D721Med (cell line): Measurements from ENCODE around the gene PDE1C.

ENCODE experiments used
- DNase-seq: peaks from one replicate; pipeline ENCODE4 v3.0.0; 2011; ENCODE audit warnings: low spot score; ENCODE audit not compliant: insufficient read length
- FAIRE-seq: peaks from 2 replicates; lab custom pipeline; 2011; peaks lifted over from hg19 to GRCh38; lab: Jason Lieb, UNC
- TF ChIP-seq, protein P1 (sequence below): IDR thresholded peaks from 2 replicates; pipeline ENCODE4 v1.5.1; 2012; ENCODE audit warnings: mild to moderate bottlenecking, control low read depth; ENCODE audit not compliant: insufficient read depth; ENCODE audit errors: missing control alignments

Gene PDE1C

DNA sequence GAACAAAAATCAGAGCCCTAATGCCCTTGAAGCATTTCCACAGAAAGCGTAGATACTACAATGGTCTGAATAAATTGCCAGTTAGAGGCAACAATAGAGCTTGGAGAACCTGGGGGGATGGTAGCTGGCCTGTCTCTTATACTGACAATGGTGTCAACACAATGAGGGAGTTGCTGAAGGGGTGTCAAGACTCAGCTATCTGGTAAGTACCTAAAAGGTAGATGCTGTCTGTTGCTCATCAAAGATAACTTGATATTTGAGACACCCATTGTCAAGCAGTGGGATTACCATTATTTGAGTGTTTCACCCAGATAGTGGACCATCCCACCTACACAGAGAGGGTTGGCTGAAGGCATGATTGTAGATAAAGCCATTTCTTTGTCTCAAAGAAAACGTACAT is 72.8 kb downstream of the PDE1C start:
- TF ChIP-seq, protein P1, sequence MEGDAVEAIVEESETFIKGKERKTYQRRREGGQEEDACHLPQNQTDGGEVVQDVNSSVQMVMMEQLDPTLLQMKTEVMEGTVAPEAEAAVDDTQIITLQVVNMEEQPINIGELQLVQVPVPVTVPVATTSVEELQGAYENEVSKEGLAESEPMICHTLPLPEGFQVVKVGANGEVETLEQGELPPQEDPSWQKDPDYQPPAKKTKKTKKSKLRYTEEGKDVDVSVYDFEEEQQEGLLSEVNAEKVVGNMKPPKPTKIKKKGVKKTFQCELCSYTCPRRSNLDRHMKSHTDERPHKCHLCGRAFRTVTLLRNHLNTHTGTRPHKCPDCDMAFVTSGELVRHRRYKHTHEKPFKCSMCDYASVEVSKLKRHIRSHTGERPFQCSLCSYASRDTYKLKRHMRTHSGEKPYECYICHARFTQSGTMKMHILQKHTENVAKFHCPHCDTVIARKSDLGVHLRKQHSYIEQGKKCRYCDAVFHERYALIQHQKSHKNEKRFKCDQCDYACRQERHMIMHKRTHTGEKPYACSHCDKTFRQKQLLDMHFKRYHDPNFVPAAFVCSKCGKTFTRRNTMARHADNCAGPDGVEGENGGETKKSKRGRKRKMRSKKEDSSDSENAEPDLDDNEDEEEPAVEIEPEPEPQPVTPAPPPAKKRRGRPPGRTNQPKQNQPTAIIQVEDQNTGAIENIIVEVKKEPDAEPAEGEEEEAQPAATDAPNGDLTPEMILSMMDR = no peak
- DNase-seq (no peak), FAIRE-seq (no peak)

DNA sequence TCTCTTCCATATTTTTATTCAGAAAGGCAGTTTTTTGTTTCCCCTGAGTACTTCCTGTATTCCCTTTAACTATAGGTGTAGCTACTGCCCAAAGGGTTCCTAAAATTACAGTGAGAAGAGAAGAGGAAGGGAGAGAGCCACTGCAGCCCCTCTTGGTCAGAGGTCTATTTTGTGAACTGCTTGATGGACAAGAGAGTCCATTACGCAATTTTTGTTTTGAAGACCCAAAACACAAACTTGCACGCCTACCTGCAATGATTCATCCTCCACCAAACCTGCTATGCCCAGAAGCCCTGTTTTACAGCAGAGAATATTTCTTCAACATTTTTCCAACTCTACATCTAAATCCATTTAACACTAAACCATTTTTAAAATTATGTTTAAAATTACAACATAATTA is 75.1 kb downstream of the PDE1C start:
- FAIRE-seq (no peak), DNase-seq (no peak)
- TF ChIP-seq, protein P1 = no peak

DNA sequence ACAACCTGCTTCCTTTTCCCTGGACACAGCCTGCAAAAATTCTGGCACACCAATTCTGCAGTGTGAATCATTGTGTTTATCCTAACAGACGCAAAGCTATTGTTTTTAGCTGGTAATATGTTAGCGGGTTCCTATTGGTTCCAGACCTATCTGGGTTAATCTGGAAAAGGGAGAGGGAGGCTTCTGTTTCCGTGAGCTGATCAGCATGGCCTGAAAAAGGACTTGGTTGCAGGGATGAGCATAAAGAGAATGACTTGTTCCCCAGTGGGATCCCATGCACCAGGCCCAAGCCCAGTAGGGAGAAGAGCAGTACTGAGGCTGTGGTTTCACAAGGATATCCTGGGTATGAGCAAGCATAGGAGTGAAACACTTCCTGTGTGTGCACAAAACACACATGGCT is 78.4 kb downstream of the PDE1C start:
- DNase-seq (no peak), FAIRE-seq (no peak)
- TF ChIP-seq, protein P1 = no peak

DNA sequence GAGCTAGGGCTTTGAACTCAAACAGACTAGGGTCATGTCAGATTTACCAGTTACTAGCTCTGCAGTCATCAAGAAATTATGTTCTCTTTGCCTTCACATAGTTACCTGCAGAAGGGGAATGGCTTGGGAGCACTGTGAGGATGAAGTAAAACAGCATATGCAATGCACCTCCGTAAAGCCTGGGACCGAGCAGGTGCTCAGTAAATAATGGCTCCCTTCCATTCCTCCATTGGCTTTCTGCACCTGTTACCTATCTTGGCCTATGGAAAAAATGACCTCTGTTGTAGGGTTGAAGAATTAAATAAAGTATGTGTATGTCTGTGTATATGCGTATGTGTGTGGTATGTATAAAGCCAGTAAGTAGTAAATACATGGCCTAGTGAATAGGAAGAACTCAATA is 78.8 kb downstream of the PDE1C start:
- DNase-seq (no peak), FAIRE-seq (no peak)

DNA sequence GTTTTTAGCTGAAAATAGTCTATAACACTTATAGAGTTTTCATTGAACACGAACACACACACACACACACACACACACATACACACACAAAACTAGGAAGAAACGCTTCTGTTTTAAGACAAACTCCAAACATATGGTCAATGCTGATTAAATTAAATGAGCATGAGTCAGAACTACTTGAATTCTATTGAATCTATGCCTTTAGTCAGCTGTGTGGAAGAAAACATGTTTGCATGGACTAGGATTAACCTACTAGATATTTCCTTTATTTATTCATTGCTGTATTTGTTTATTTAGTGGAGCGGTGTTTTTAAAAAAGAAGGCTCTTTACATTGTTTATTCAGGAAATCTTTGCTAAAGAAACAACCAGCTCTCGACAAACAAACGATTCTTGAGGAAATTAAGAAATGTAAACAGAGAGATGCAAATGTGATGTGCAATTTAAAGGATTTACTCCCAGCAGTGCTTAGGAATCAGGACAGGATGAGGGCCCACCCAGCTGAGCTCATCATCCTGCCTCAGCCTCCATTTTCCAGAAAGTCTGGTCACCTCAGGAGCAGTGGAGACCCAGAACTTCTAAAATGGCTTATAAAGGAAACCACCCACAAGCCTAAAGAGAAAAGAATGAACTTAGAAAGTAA is 83.2 kb downstream of the PDE1C start:
- no peak for FAIRE-seq
- TF ChIP-seq, protein P1 = no peak
- no peak for DNase-seq

More for the DNA sequence above, 78.8 kb downstream of the PDE1C start:
- TF ChIP-seq, protein P1 = no peak

DNA sequence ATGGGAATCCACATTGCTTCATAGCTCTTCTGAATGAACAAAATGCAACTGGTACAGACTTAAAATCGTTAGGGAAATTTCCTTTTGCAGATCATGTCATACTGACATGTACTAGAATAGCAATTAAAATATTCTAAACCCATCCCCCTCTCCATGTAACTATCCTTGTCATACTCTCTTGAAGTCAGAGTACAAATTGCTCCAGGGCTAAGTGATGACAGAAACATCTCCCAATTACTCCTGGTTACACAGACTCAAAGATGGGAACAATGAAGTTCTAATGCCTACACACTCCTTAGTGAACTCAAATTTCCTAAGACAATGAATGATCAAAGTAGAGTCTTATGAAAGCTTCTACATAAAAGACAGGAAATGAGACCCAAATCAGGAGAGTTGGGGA is 87.2 kb downstream of the PDE1C start:
- no peak for DNase-seq
- TF ChIP-seq, protein P1 = no peak
- FAIRE-seq = no peak

DNA sequence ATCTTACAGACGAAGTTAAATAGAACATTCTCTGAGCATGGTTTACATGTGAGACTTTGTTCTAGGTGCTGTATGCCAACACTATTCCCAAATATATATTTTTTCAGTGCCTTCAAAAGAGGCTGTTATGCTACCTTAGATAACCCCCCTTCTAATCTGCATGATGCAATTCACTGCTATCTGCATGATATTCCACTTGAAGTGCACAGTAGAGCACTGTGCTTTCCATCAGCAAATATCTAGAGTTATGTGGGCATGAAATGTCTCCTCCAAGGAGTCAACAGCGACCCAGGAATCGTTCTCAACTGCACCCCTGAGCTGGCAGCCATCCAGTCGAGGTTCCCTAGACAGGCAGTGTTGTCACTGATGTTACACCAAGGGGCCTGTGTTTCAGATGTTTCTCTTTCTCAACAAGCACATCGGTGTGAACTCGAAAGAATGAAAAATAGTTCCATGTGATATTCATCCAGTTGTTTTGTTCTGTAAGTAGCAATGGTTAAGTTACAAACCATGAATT is 88.3 kb downstream of the PDE1C start:
- no peak for FAIRE-seq
- DNase-seq = no peak
- TF ChIP-seq, protein P1 = no peak
